GM06990 (cell line): ENCODE data around the gene FAM117A.

Source experiments
- DNase-seq: peaks from one replicate; pipeline ENCODE4 v3.0.0-alpha.2; 2011; ENCODE audit not compliant: insufficient read length; ENCODE audit errors: extremely low read depth
- H3K27me3 ChIP-seq: replicated peaks from 2 replicates; pipeline ENCODE4 v1.6.0; 2011; ENCODE audit warnings: low read length; ENCODE audit not compliant: control insufficient read depth, insufficient read depth
- H3K36me3 ChIP-seq: 2 replicates; pipeline ENCODE4 v1.5.1; 2011; ENCODE audit warnings: low read length; ENCODE audit not compliant: control insufficient read depth, insufficient read depth
- H3K4me3 ChIP-seq: replicated peaks from 2 replicates; pipeline ENCODE4 v1.5.1; 2011; ENCODE audit warnings: low read depth, mild to moderate bottlenecking, control low read depth, low read length
- CTCF ChIP-seq: IDR thresholded peaks from 2 replicates; pipeline ENCODE4 v1.5.1; 2011; ENCODE audit warnings: low read length, control low read depth, mild to moderate bottlenecking, inconsistent platforms; ENCODE audit not compliant: insufficient read depth, poor library complexity, severe bottlenecking

The FAM117A gene

DNA sequence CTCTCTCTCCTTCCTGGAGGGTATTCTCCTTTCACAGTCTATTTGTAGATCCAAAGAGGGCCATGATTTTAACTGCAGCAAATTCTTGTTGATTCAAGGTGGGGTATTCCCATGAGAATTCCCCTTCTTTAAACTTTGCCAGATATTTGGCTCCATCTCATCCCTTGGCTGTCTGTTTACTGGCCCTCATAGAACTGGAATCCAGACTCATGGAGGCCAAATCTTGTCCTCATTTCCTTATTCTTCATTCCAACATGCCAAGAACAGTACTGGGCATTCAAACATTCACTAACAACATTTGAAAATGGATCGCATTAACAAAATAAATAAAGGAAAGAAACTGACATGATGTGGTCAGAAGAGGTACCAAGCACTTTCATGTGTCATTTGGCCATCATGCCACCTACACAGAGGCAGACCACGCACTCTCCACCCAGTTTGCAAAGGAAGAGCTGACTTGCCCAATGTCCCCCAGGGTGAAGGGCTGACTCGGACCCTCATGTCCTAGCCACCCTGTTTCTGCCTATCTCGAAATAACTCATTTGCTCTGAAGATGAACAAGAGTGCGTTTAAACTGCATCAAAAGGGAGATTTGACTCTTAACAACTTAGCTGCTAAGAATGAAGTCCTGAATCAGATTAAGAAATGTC is 33.0 kb downstream of the FAM117A start:
- no peak for TF ChIP-seq CTCF
- H3K36me3 ChIP-seq, result peaks cover 16% of the 10 kb centered on the region

GRCh38 chr17:49730078-49730784 is 33.7 kb downstream of the FAM117A start:
- DNase-seq, result no peak
- no peak overlapping the region for H3K4me3 ChIP-seq
- TF ChIP-seq CTCF, result no peak
- H3K36me3 ChIP-seq, result peaks cover 18% of the 10 kb centered on the region
- no peaks in the 10 kb centered on the region for H3K27me3 ChIP-seq

More for the DNA sequence above, 33.0 kb downstream of the FAM117A start:
- Histone ChIP-seq H3K4me3 (no peak overlapping the region), H3K27me3 (no peaks in the 10 kb centered on the region)
- DNase-seq, result no peak

DNA sequence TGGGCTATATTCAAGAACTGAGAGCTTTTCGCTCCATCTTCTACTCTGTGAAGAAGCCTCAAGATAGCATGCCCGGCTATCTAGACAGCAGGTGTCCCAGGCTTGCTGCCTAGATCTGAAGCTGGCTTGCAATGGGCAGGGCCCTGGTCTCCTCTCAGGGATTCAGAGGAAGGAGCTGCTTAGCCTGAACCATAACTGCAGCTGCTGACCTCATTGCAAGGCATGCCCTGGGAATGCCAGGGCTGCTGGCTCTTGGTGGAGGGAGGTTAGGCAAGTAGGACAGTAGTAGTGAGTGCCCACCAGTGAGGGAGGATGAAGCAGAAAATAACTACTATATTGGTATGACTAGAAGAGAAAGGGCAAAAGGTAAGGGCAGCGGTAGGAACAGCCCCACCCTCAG is 34.9 kb downstream of the FAM117A start:
- no peak overlapping the region for H3K4me3 ChIP-seq
- no peaks in the 10 kb centered on the region for H3K27me3 ChIP-seq
- no peak for DNase-seq
- H3K36me3 ChIP-seq, result peaks cover 18% of the 10 kb centered on the region
- no peak for TF ChIP-seq CTCF

GRCh38 chr17:49728425-49728824 is 35.5 kb downstream of the FAM117A start:
- Histone ChIP-seq H3K4me3 (no peak overlapping the region), H3K27me3 (no peaks in the 10 kb centered on the region), H3K36me3 (peaks cover 18% of the 10 kb centered on the region)
- TF ChIP-seq CTCF, result no peak
- no peak for DNase-seq

- no peak for DNase-seq
- Histone ChIP-seq H3K27me3 (no peaks in the 10 kb centered on the region), H3K4me3 (no peak overlapping the region), H3K36me3 (peaks cover 20% of the 10 kb centered on the region)
- no peak for TF ChIP-seq CTCF
These were observed 36.6 kb downstream of the FAM117A start for GRCh38 chr17:49727380-49727779.
